H1 (cell line): ENCODE results near the gene MPHOSPH10. TPM values are rescaled to one million over a fixed set of nuclear protein-coding genes. Genes with fewer than 3 reads are reported as not detected.

Source experiments
- BACH1 ChIP-seq: IDR thresholded peaks from 2 replicates; pipeline ENCODE4 v1.6.1; 2012; ENCODE audit warnings: low read length, improper control_type of control experiment
- CBX8 ChIP-seq: fragments of 300-800, 300-1000 bp; sonication (generic); IDR thresholded peaks from 2 replicates; pipeline ENCODE4 v1.7.1; 2016; ENCODE audit warnings: low read depth, low read length, borderline replicate concordance
- CHD1 ChIP-seq: IDR thresholded peaks from 2 replicates; pipeline ENCODE4 v1.6.1; 2012; ENCODE audit warnings: low read depth, low read length, improper control_type of control experiment
- polyA plus RNA-seq, 7 experiments: library from polyadenylated mRNA; depleted of rRNA in 3 of 7; stranded (reverse) in 5 of 7; unstranded in 2 of 7; fragments of >200 nt in 5 of 7; fragments of 200-250 nt in 2 of 7; gene quantifications; 1 replicate in 5 of 7; 2 replicates in 1 of 7; 4 replicates in 1 of 7; pipeline versions ENCODE4 v1.2.1 to v1.2.3, GENCODE V29; 2011 to 2013; ENCODE audit warnings: missing spikeins in 2 of 7, mixed read lengths in 2 of 7
- total RNA-seq: library from RNA; stranded (reverse); fragmentation: NEBNext Ultra II Directional; extraction: Animal tissue kit (Norgen Biotek cat#: 25700); gene quantifications from 2 replicates; pipeline ENCODE4 v1.2.1, GENCODE V29; 2021

The MPHOSPH10 gene
- total and polyA plus RNA-seq, 2 of the 8 experiments (the other 6 are each of a cell fraction or from before 2014, with no cell fraction given) = 4.5 to 39.1 TPM

GRCh38 chr2:71190656-71191569 is 60.5 kb downstream of the MPHOSPH10 start (continued):
- TF ChIP-seq BACH1 (no peak), CBX8 (no peak), CHD1 (no peak)
